NCI-H345 treated with DMSO at 0.1 percent for 48 hours (cell line): ENCODE measurements around the gene IRF8.
"Not testable (repeated sequence)": the region's sequence is repeated elsewhere in the genome, so short reads cannot be mapped to it uniquely, and the experiment has no call there.

Experiments
- DNase-seq: peaks from one replicate; lab custom pipeline; 2025; ENCODE audit not compliant: unreplicated experiment; lab: John Stamatoyannopoulos, UW

Gene IRF8

DNA sequence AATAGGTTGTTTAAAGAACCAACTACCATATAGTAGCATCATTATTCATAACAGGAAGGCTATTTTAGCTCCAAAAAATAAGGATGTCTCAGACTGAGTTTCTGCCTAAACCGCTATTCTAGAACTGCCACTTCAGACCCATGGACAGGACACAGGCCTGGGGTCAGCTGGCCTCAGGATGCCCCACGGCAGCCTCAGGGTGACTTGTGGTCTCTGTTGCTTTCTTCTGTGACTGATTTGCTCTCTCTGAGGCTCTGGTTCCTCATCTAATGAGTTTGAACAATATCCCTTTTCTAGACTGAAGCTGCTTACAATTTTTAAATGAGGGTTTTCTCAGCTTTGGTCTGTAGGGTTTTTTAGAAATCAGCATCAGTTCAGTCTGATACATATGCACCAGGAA is 31.8 kb upstream of the IRF8 start:
- no peak for DNase-seq

DNA sequence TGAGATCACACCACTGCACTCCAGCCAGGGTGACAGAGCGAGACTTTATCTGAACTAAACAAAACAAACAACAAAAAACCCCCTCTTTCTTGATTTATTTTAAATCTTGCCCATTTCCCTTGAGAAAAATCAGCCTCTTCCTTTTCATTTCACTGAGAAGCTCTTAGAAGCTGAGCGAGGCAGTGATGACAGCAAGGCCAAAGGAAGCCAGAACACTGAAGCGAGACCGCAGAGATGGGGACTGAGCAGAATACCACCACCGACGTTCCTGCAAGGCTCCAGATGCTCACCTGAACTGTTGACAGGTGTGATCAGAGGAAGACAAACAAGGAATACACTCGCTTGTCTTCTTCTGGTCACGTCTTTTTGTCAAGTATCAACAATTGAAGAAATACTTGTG is 30.5 kb upstream of the IRF8 start:
- no peak for DNase-seq

GRCh38 chr16:85869206-85869605 is 29.8 kb upstream of the IRF8 start:
- no peak for DNase-seq

DNA sequence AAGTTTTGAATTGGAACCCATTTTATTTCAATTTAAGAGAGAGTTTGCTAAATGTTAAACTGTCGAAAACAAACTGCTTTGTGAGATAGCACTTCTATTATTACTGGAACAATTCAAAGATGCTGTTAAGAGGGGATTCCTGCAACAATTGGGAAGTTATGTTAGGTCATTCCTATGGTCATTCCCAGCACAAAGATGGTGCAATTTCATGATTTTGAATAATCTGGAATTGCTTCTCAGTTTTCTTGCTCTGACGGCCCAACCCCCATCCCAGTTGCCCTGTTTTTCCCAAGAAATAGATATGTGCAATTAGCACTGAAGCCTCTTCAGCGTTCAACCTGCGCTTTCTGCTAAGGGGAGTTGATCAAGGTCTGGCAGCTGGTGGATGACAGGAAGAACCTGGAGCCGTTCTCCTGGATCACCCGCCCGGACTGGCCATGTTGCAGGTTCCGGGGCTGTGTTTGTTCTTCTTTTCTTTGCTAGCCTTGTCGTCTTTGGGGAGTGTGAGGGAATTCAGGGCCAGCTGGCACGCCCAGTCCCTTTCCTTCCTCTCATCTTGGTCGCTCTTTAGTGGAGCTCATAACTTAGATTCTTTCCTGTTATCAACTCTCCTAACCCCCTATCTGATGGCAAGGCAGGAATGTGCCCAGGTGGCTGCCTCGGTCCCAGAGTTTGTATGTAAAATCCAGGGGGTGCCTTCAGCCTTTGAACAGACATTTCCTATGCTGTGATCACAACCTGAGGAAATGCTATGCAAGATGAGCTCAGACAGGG is 29.0 kb upstream of the IRF8 start:
- no peak for DNase-seq

GRCh38 chr16:85871756-85872155 is 27.2 kb upstream of the IRF8 start:
- no peak for DNase-seq

GRCh38 chr16:85872734-85873133 is 26.2 kb upstream of the IRF8 start:
- DNase-seq, result no peak

- DNase-seq, result no peak
These were observed 25.8 kb upstream of the IRF8 start for GRCh38 chr16:85873153-85873552.

- DNase-seq, result not testable (repeated sequence)
These were observed 24.9 kb upstream of the IRF8 start for GRCh38 chr16:85874031-85874430.

DNA sequence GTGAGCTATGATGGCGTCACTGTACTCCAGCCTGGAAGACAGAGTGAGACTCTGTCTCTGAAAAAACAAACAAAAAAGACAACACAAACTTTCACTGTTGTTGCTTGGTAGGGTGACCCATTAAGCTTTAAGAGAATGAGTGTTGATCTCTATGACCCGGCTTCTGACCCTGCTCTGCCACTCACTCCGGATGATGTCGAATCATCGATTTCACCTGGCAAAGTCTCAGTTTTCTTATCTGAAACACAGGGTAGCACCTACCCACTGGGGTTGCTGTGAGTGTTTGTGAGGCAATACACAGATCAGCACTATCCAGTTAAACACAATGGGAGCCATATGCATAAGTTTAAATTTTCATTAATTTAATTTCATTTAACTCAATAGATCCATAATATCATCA is 20.6 kb upstream of the IRF8 start:
- no peak for DNase-seq

GRCh38 chr16:85878875-85879274 is 20.1 kb upstream of the IRF8 start:
- no peak for DNase-seq

GRCh38 chr16:85879549-85879948 is 19.4 kb upstream of the IRF8 start:
- DNase-seq, result no peak

GRCh38 chr16:85879975-85880831 is 18.8 kb upstream of the IRF8 start:
- no peak for DNase-seq

- DNase-seq, result no peak
These were observed 18.1 kb upstream of the IRF8 start for GRCh38 chr16:85880861-85881260.

- DNase-seq, result no peak
These were observed 17.5 kb upstream of the IRF8 start for GRCh38 chr16:85881436-85881835.

DNA sequence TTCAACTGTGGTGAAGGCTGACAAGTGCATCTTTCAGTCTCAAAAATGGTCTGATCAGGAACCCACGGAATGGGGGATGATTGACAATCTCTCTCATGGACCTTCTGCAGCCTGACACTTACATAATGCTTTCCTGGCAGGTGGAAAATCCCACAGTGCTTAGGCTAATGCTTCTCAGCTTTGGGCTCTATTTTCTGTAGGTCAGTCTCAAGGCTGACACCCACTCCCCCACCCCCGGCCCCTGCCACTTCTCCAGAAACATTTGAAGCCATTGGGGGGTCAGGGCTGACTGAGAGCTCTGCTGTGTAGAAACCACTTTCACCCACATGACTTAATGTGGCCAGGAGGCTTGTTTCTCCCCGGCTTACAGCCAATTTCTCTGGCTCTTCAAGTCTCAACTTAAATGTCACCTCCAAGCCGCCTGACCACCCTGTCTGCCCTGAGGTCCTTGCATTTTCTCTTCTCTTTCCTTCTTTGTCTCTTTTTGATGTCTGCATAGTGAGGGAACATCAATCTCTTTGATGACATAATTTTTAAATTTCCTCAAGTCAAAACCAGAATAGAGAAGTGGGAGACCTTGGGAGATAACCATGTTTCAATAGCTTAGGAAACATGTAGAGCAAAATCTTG is 16.7 kb upstream of the IRF8 start:
- no peak for DNase-seq

DNA sequence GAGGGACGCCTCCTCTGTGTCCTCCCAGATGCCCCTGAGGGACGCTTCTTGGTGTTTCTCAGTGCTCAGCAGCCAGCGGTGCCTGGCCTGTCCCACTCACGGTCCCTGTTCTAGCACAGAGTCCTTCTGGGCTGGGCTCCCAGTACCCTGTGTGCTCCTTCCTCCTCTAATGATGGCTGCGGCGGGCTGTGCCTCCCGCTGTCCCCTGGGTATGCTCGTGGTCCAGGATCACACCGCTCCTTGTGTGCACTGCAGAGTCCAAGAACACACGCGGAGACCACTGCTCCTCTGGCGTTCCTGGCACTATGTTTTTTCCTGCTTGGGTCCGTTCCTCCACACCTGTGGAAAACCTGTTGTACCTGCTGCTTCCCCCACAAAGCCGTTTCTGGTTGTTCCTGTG is 15.1 kb upstream of the IRF8 start:
- DNase-seq, result no peak

GRCh38 chr16:85884808-85885463 is 14.0 kb upstream of the IRF8 start:
- DNase-seq, result no peak

DNA sequence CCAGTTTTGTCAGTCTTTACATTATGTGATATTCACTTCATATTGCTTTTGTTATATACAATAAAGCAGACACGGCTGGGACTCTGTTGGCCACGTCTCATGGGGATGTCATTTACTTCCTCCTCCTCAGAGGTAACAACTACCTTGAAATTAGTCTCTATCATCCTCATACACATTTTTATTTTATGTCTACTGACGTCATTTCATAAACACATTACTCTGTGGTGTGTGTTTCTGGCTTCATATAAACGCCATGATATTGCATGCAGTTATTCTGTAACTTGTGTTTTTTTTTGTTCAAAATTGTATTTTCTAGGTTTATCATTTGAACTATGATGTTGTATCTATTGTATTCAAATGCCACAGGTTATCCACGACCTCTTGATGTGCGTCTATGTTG is 13.4 kb upstream of the IRF8 start:
- no peak for DNase-seq

GRCh38 chr16:85888405-85889331 is 10.3 kb upstream of the IRF8 start:
- no peak for DNase-seq

- DNase-seq, result no peak
These were observed 7.8 kb upstream of the IRF8 start for GRCh38 chr16:85891033-85891775.
